HG03135 (cell line): Measurements from ENCODE around the gene TAOK1.
"Not testable (repeated sequence)": the region's sequence is repeated elsewhere in the genome, so short reads cannot be mapped to it uniquely, and the experiment has no call there.

Source experiments
- ATAC-seq: cut with Tn5 transposase; IDR thresholded peaks from one replicate; pipeline ENCODE4 v1.9.1; 2021; ENCODE audit warnings: mild to moderate bottlenecking, moderate library complexity; ENCODE audit not compliant: unreplicated experiment

TAOK1 gene

DNA sequence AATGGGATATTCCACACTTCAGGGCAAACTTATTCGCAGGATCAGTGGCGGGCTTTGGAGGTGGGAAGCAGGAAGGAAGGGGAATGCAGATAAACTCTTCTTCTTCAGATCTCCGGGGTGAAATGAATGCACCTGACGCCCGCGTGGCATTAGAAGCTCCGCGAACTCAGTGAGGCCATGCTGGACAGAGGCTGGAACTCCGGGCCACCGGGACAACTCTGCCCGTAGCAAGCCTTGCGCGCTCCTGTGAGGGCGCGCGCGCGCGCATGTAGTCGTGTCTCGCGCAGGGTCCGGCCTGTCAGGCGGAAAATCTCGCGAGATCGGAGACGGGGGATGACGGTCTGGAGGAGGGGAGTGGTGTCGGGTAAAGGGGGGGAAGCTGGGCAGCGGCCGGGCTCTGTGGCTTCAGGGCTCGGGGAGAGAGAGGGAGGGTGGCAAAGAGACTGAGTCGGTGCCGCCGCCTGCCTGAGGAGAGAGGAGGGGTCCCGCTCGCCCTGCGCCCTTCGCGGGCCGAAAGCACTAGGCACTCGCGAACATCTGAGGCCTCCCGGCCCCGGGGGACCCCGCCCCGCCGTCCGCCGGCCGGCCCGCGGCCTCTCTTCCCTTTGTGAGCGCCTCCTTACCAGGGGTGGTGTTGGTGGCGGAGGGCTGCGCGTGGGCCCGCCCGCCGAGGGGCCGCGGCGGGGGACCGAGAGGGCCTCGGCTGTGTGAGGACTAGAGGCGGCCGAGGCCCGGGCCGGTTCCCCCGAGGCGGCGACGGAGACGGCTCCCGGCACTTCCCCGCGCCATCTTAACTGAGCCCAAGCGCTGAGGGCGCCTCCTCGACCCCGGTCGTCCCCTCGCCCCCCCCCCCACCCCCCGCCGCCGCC is at the start of gene TAOK1:
TSS of gene TAOK1 (plus strand) at position 382 of the 869 bp plus-strand sequence. CDS start 61,186 bp downstream, outside the sequence.
- peak; percentile 81 for ATAC-seq

DNA sequence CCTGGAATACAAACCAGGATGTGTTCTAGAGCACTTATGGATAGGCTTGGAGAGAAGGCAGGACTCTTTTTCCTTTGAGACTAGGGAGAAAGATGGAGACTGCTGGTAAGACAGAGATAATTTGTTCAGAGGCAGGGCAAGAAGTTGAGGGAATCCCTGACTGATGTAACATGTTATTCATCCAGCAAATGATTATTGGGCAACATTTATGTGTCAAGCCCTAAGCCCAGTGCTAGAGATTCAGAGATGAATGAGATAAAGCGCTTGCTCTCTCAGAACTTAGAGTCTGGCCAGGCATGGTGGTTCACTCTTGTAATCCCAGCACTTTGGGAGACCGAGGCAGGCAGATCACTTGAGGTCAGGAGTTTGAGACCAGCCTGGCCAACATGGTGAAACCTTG is 48.4 kb upstream of the TAOK1 start:
- ATAC-seq = no peak

DNA sequence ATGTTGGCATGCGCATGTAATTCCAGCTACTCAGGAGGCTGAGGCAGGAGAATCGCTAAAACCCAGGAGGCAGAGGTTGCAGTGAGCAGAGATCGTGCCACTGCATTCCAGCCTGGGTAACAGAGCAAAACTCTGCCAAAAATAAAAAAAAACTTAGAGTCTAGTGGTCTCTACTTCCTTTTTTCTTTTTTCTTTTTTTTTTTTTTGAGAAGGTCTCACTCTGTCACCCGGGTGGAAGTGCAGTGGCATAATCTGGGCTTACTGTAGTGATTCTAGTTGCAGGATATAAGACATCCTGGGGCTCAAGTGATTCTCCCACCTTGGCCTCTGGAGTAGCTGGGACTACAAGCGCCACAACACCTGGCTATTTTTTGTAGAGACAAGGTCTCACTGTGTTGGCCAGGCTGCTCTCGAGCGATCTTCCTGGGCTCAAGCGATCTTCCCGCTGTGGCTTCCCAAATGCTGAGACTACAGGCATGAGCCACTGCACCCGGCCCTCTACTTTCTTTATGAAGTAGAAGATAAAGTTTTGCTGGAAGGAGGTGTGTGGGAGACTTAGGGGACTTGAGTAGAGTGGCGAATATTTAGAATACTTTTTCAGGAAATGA is 47.9 kb upstream of the TAOK1 start:
- no peak for ATAC-seq

GRCh38 chr17:29344201-29344856 is 45.8 kb upstream of the TAOK1 start:
- no peak for ATAC-seq

- no peak for ATAC-seq
Observed at GRCh38 chr17:29345066-29345465, 45.1 kb upstream of the TAOK1 start.

- not testable (repeated sequence) for ATAC-seq
Observed at GRCh38 chr17:29345470-29345869, 44.7 kb upstream of the TAOK1 start.

DNA sequence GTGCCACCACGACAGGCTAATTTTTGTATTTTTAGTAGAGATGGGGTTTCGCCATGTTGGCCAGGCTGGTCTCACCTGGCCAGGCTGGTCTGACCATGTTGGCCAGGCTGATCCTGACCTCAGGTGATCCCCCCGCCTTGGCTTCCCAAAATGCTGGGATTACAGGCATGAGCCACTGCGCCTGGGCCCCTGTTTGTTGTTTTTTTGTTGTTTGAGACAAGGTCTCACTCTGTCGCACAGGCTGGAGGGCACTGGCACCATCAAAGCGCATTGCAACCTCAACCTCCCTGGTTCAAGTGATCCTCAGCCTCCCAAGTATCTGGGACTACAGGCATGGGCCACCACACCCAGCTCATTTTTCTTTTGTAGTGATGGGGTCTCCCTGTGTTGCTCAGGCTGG is 43.7 kb upstream of the TAOK1 start:
- no peak for ATAC-seq

- no peak for ATAC-seq
Observed at GRCh38 chr17:29347831-29348629, 42.1 kb upstream of the TAOK1 start.

- ATAC-seq = no peak
Observed at GRCh38 chr17:29349409-29349808, 40.8 kb upstream of the TAOK1 start.

DNA sequence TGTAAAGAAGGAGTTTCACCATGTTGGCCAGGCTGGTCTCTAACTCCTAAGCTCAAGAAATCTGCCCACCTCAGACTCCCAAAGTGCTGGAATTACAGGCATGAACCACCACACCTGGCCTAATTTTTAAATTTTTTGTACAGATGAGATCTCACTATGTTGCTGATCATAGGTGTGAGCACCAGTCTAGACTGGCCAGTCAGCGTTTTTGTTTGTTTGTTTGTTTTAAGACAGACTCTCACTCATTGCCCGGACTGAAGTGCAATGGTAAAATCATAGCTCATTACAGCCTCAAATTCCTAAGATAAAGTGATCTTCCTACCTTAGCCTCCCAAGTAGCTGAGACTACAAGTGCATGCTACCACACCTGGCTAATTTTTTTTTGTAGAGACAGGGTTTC is 38.0 kb upstream of the TAOK1 start:
- no peak for ATAC-seq

GRCh38 chr17:29357232-29357631 is 32.9 kb upstream of the TAOK1 start:
- no peak for ATAC-seq

GRCh38 chr17:29357821-29358232 is 32.3 kb upstream of the TAOK1 start:
- ATAC-seq = no peak

DNA sequence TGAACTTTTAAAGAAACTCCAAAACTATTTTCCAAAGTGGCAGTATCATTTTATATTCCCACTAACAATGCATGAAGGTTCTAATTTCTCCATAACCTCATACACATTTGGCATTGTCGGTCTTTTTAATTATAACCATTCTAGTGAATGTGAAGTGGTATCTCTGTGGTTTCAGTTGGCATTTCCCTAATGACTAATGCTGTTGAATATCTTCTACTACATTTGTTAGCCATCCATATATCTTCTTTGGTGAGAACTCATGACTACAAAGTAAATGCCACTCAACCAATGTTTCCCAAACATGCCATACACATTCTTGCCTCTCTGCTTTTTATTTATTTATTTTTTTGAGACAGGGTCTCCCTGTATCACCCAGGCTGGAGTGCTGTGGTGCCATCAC is 31.7 kb upstream of the TAOK1 start:
- no peak for ATAC-seq

DNA sequence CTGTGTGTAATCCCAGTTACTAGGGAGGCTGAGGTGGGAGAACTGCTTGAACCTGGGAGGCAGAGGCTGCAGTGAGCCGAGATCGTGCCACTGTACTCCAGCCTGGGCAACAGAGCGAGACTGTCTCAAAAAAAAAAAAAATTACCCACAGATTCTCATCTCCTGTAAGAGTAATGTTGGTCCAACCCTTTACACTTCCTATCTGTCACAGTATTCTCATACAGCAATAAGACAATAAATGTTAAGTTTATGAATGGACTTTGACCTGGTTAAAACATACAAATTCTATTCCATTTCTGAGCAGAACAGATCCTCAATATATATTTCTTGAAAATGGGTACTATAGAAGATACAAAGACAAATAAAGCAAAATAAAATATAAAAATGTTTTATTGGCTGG is 30.4 kb upstream of the TAOK1 start:
- ATAC-seq = no peak

DNA sequence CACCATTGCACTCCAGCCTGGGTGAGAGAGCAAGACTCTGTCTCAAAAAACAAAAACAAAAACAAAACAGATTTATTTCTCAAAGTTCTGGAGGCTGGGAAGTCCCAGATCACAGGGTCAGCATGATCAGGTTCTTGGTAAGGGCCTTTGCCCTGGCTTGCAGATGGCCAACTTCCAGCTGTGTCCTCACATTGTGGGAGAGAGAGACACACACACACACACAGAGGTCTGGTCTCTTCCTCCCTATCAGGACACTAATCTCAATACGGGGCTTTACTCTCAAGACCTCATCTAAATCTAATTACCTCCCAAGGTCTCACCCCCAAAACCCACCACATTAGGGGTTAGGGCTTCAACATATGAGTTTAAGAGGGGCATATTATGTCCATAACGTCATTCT is 26.4 kb upstream of the TAOK1 start:
- ATAC-seq = no peak

GRCh38 chr17:29364691-29365090 is 25.5 kb upstream of the TAOK1 start:
- ATAC-seq = no peak

DNA sequence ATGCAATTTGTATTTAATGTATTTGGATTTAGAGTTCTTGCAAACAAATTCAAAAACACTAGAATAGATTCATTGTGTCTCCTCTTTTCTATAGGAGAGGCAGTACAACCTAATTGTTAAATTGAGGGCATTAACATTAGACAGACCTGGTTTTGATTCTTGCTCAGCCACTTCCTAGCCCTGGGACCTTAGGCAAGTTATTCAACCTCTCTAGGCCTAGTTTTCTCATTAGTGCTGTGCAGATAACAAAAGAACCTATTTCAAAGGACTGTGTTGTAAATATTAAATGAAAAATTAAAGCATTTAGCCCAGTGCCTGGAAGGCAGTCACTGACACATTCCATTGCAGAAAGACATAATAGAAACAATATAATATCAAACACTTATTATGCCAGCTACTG is 22.0 kb upstream of the TAOK1 start:
- no peak for ATAC-seq

- ATAC-seq = no peak
Observed at GRCh38 chr17:29368926-29369325, 21.2 kb upstream of the TAOK1 start.

- no peak for ATAC-seq
Observed at GRCh38 chr17:29369831-29370735, 20.1 kb upstream of the TAOK1 start.

DNA sequence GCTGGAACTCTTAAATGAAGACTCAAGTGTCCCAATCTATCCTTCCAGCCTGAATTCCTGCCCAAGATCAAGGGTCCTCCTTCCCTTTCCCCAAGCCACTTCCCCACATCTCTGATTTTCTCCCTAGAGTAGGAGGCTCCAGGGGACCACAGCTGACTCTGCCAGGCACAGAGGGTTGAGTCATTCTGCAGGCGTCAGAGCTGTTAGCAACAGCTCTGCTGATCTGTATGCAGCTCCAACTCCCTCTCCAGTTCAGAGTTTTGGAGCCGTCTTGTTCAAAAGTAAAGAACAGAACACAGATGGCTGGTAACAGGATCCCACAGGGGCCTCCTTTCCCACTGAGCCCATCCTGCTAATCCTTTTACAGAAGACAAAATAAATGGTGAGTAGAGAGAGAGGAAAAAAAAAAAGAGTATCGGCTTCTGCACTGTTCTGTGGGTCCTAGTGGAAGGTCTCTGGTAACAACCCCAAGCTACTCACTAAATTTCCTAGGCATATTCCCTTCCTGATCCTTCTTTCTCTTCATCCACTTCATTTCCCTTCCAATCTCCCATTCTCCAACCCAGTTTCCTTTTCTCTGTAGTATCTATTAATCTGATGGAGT is 13.4 kb upstream of the TAOK1 start:
- no peak for ATAC-seq
